Mucosa of stomach (tissue), 1 donor: ENCODE measurements around the gene NADSYN1.

Source experiments
- H3K27me3 ChIP-seq: one replicate; pipeline ENCODE4 v1.7.0; 2013; ENCODE audit warnings: mild to moderate bottlenecking, low read length; ENCODE audit not compliant: control insufficient read depth, insufficient read depth
- H3K36me3 ChIP-seq: one replicate; pipeline ENCODE4 v1.7.0; 2013; ENCODE audit warnings: low read length; ENCODE audit not compliant: control insufficient read depth, insufficient read depth
- H3K4me1 ChIP-seq: one replicate; pipeline ENCODE4 v1.7.0; 2013; ENCODE audit warnings: mild to moderate bottlenecking, low read length; ENCODE audit not compliant: control insufficient read depth, insufficient read depth
- H3K4me3 ChIP-seq: one replicate; pipeline ENCODE4 v1.7.0; 2013; ENCODE audit warnings: low read length
- H3K9ac ChIP-seq: one replicate; pipeline ENCODE4 v1.7.0; 2013; ENCODE audit warnings: mild to moderate bottlenecking, low read length, moderate library complexity
- H3K9me3 ChIP-seq: one replicate; pipeline ENCODE4 v1.7.0; 2013; ENCODE audit warnings: mild to moderate bottlenecking, low read length, moderate library complexity; ENCODE audit not compliant: control insufficient read depth
- donor health status: Pancreatic carcinoma.

The NADSYN1 gene

GRCh38 chr11:71491531-71491930 is 38.5 kb downstream of the NADSYN1 start:
- Histone ChIP-seq H3K4me3 (no peak overlapping the region), H3K9me3 (no peaks in the 10 kb centered on the region), H3K36me3 (peaks cover 4% of the 10 kb centered on the region), H3K27me3 (no peaks in the 10 kb centered on the region), H3K4me1 (no peaks in the 10 kb centered on the region), H3K9ac (no peak overlapping the region)

GRCh38 chr11:71491940-71492339 is 38.9 kb downstream of the NADSYN1 start:
- Histone ChIP-seq H3K4me1 (no peaks in the 10 kb centered on the region), H3K9me3 (no peaks in the 10 kb centered on the region), H3K27me3 (no peaks in the 10 kb centered on the region), H3K4me3 (no peak overlapping the region), H3K36me3 (peaks cover 4% of the 10 kb centered on the region), H3K9ac (no peak overlapping the region)

- peaks cover 10% of the 10 kb centered on the region for H3K36me3 ChIP-seq
- H3K27me3 ChIP-seq: no peaks in the 10 kb centered on the region
- no peak overlapping the region for H3K4me3 ChIP-seq
Observed at GRCh38 chr11:71495286-71496230, 42.6 kb downstream of the NADSYN1 start.

DNA sequence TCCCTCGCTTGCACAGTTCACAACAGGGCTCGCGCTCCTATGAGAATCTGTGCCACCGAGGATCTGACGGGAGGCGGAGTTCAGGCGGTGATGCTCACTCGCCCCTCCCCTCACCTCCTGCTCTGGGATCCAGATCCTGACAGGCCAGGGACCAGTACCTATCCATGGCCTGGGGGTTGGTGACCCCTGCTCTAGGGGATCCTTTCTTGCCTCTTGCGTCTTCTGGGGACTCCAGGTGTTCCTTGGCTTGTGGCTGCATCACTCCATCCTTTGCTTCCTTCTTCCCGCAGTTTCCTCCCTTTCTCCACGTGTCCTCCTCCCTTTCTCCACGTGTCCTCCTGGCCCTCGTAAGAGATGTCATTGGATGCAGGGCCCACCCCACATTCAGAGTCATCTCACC is 43.4 kb downstream of the NADSYN1 start:
- Histone ChIP-seq H3K27me3 (no peaks in the 10 kb centered on the region), H3K4me1 (peaks cover 5% of the 10 kb centered on the region), H3K9ac (no peak overlapping the region), H3K9me3 (no peaks in the 10 kb centered on the region), H3K4me3 (no peak overlapping the region), H3K36me3 (peaks cover 13% of the 10 kb centered on the region)

More at GRCh38 chr11:71495286-71496230, 42.6 kb downstream of the NADSYN1 start:
- Histone ChIP-seq H3K9me3 (no peaks in the 10 kb centered on the region), H3K9ac (no peak overlapping the region), H3K4me1 (peaks cover 4% of the 10 kb centered on the region)

GRCh38 chr11:71498091-71498490 is 45.1 kb downstream of the NADSYN1 start:
- peaks cover 5% of the 10 kb centered on the region for H3K4me1 ChIP-seq
- H3K4me3 ChIP-seq: no peak overlapping the region
- peaks cover 13% of the 10 kb centered on the region for H3K36me3 ChIP-seq
- no peak overlapping the region for H3K9ac ChIP-seq
- H3K27me3 ChIP-seq: no peaks in the 10 kb centered on the region
- no peaks in the 10 kb centered on the region for H3K9me3 ChIP-seq

- Histone ChIP-seq H3K27me3 (no peaks in the 10 kb centered on the region), H3K4me1 (peaks cover 5% of the 10 kb centered on the region), H3K4me3 (no peak overlapping the region), H3K9me3 (no peaks in the 10 kb centered on the region), H3K36me3 (peaks cover 13% of the 10 kb centered on the region), H3K9ac (no peak overlapping the region)
Observed at GRCh38 chr11:71499125-71499524, 46.1 kb downstream of the NADSYN1 start.

GRCh38 chr11:71499546-71499945 is 46.5 kb downstream of the NADSYN1 start:
- Histone ChIP-seq H3K9me3 (no peaks in the 10 kb centered on the region), H3K9ac (no peak overlapping the region)

DNA sequence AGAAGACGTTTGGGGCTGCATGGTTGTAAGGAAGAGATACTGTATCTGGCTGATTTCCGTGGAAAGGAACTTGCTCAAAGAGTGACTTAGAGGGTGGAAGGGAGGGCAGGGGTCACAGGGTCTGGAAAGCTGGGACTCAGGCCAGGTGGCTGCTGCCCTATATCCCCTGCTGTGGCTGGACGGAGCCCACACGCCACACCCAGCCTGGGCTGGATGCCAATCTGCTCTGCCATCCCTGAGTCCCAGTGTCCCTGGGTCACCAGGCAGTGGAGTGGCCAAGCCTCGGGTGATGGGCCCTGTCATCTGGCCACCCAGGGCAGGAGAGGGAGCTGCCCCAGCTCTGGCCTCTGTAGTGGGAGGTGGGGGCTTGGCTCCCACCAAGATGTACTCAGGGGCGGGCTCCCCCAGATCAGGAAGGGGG is 47.6 kb downstream of the NADSYN1 start:
- H3K4me1 ChIP-seq: peaks cover 5% of the 10 kb centered on the region
- H3K4me3 ChIP-seq: no peak overlapping the region
- H3K9ac ChIP-seq: no peak overlapping the region
- no peaks in the 10 kb centered on the region for H3K27me3 ChIP-seq
- peaks cover 13% of the 10 kb centered on the region for H3K36me3 ChIP-seq
- no peaks in the 10 kb centered on the region for H3K9me3 ChIP-seq

More at GRCh38 chr11:71499546-71499945, 46.5 kb downstream of the NADSYN1 start:
- Histone ChIP-seq H3K4me3 (no peak overlapping the region), H3K4me1 (peaks cover 5% of the 10 kb centered on the region), H3K36me3 (peaks cover 13% of the 10 kb centered on the region), H3K27me3 (no peaks in the 10 kb centered on the region)

GRCh38 chr11:71501071-71501985 is 48.3 kb downstream of the NADSYN1 start:
- H3K4me3 ChIP-seq: no peak overlapping the region
- no peaks in the 10 kb centered on the region for H3K27me3 ChIP-seq
- H3K9me3 ChIP-seq: no peaks in the 10 kb centered on the region
- peaks cover 13% of the 10 kb centered on the region for H3K36me3 ChIP-seq
- no peak overlapping the region for H3K9ac ChIP-seq
- peaks cover 5% of the 10 kb centered on the region for H3K4me1 ChIP-seq

DNA sequence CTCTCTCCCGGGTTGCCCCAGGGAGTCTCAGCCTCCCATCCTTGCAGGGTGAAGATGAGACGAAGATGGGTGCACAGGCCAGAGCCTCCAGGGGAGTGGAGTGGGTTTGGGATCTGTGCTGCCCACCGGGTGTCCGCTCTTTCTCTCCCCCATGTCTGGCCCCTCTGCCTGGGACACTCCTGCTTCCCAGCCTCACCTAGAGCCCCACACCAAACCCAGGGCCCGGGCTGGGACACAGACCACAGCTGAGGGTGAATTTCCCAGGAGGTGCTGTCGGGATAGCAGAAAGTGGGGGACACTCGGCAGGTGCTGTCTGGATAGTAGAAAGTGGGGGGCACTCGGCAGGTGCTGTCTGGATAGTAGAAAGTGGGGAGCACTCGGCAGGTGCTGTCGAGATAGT is 49.0 kb downstream of the NADSYN1 start:
- Histone ChIP-seq H3K9ac (no peak overlapping the region), H3K36me3 (peaks cover 13% of the 10 kb centered on the region), H3K4me3 (no peak overlapping the region), H3K27me3 (no peaks in the 10 kb centered on the region), H3K9me3 (no peaks in the 10 kb centered on the region), H3K4me1 (peaks cover 5% of the 10 kb centered on the region)

DNA sequence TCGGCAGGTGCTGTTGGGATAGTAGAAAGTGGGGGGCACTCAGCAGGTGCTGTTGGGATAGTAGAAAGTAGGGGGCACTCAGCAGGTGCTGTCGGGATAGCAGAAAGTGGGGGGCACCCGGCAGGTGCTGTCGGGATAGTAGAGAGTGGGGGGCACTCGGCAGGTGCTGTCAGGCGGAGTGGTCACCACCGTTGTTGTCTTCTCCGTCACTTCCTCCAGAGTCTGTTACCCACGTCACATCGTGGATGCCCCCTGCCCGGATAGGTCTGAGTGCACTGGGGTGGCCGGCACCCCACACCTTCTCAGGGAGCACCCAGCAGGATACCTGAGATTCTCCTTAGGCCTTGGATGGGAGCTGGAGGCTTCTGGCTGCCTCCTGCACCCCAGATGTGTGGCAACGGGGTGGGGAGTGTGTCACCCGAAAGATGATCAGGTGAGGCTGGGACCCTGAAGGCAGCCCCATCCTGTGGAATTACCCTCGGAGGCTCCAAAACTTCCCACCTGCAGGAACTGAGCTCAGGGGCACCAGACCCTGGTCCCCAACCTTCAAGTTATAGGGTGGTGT is 50.0 kb downstream of the NADSYN1 start:
- Histone ChIP-seq H3K27me3 (no peaks in the 10 kb centered on the region), H3K4me1 (peaks cover 5% of the 10 kb centered on the region), H3K36me3 (peaks cover 13% of the 10 kb centered on the region), H3K9me3 (no peaks in the 10 kb centered on the region), H3K4me3 (no peak overlapping the region), H3K9ac (no peak overlapping the region)
